SK-N-SH treated with all-trans-retinoic acid at 6 μM for 48 hours (cell line): ENCODE measurements around the gene NID1.

Experiments
- ATAC-seq: fragments of 200-7000 bp; cut with Tn5 transposase; 3 replicates; pipeline ENCODE4 v1.9.1; 2020; ENCODE audit warnings: mild to moderate bottlenecking, moderate library complexity
- ARNTL ChIP-seq: fragments of 450-650 bp; formaldehyde crosslinking; IDR thresholded peaks from 2 replicates; pipeline ENCODE4 v1.5.0; 2020; ENCODE audit warnings: low read depth, mild to moderate bottlenecking, moderate library complexity, borderline replicate concordance
- CSDC2 ChIP-seq: fragments of 250-450 bp; sonication (Bioruptor Pico); IDR thresholded peaks from 2 replicates; pipeline ENCODE4 v1.5.0; 2020; ENCODE audit warnings: mild to moderate bottlenecking, moderate library complexity
- CSRNP3 ChIP-seq: fragments of 250-450 bp; sonication (Bioruptor Pico); IDR thresholded peaks from 2 replicates; pipeline ENCODE4 v1.5.1; 2021; ENCODE audit warnings: mild to moderate bottlenecking, moderate library complexity
- ESRRG ChIP-seq: fragments of 250-450 bp; sonication (Bioruptor Pico); IDR thresholded peaks from 2 replicates; pipeline ENCODE4 v1.6.1; 2021; ENCODE audit warnings: mild to moderate bottlenecking
- ISL1 ChIP-seq: fragments of 250-450 bp; sonication (Bioruptor Pico); IDR thresholded peaks from 2 replicates; pipeline ENCODE4 v2.1.2; 2022; ENCODE audit warnings: mild to moderate bottlenecking, moderate library complexity
- OSR1 ChIP-seq: fragments of 250-450 bp; sonication (Bioruptor Pico); IDR thresholded peaks from 2 replicates; pipeline ENCODE4 v1.8.0; 2022; ENCODE audit warnings: moderate library complexity, mild to moderate bottlenecking, inconsistent platforms
- PATZ1 ChIP-seq: fragments of 250-450 bp; sonication (Bioruptor Pico); IDR thresholded peaks from 2 replicates; pipeline ENCODE4 v1.8.0; 2020; ENCODE audit warnings: mild to moderate bottlenecking, moderate library complexity, borderline replicate concordance
- PPARA ChIP-seq: fragments of 250-450 bp; sonication (Bioruptor Pico); IDR thresholded peaks from 2 replicates; pipeline ENCODE4 v1.5.0; 2020; ENCODE audit warnings: mild to moderate bottlenecking, borderline replicate concordance
- RARB ChIP-seq: fragments of 250-450 bp; sonication (Bioruptor Pico); IDR thresholded peaks from 2 replicates; pipeline ENCODE4 v1.8.0; 2021; ENCODE audit warnings: mild to moderate bottlenecking, moderate library complexity
- SNAI2 ChIP-seq: fragments of 250-450 bp; sonication (Bioruptor Pico); IDR thresholded peaks from 2 replicates; pipeline ENCODE4 v1.5.0; 2020; ENCODE audit warnings: mild to moderate bottlenecking, moderate library complexity
- TCF4 ChIP-seq: fragments of 250-450 bp; sonication (Bioruptor Pico); IDR thresholded peaks from 2 replicates; pipeline ENCODE4 v1.8.0; 2021; ENCODE audit warnings: mild to moderate bottlenecking, moderate library complexity, borderline replicate concordance
- TOX ChIP-seq: fragments of 250-450 bp; sonication (Bioruptor Pico); IDR thresholded peaks from 2 replicates; pipeline ENCODE4 v1.8.0; 2021; ENCODE audit warnings: mild to moderate bottlenecking, moderate library complexity, borderline replicate concordance
- TSHZ2 ChIP-seq: fragments of 250-450 bp; sonication (Bioruptor Pico); IDR thresholded peaks from 2 replicates; pipeline ENCODE4 v1.5.0; 2020; ENCODE audit warnings: mild to moderate bottlenecking, moderate library complexity
- ZC3H10 ChIP-seq: fragments of 250-450 bp; sonication (Bioruptor Pico); IDR thresholded peaks from 2 replicates; pipeline ENCODE4 v1.5.1; 2021; ENCODE audit warnings: mild to moderate bottlenecking, moderate library complexity
- ZFP3 ChIP-seq: fragments of 250-450 bp; sonication (Bioruptor Pico); IDR thresholded peaks from 2 replicates; pipeline ENCODE4 v1.5.0; 2020; ENCODE audit warnings: mild to moderate bottlenecking, moderate library complexity
- ZFP30 ChIP-seq: fragments of 450-650 bp; formaldehyde crosslinking; IDR thresholded peaks from 2 replicates; pipeline ENCODE4 v1.5.0; 2022; ENCODE audit warnings: mild to moderate bottlenecking, moderate library complexity
- ZNF70 ChIP-seq: fragments of 450-650 bp; formaldehyde crosslinking; IDR thresholded peaks from 2 replicates; pipeline ENCODE4 v1.5.0; 2020; ENCODE audit warnings: mild to moderate bottlenecking, moderate library complexity
- ZNF8 ChIP-seq: fragments of 450-650 bp; formaldehyde crosslinking; IDR thresholded peaks from 2 replicates; pipeline ENCODE4 v1.5.0; 2020; ENCODE audit warnings: mild to moderate bottlenecking, moderate library complexity
- TF ChIP-seq, protein P1 (sequence below): fragments of 250-450 bp; sonication (Bioruptor Pico); IDR thresholded peaks from 2 replicates; pipeline ENCODE4 v1.5.1; 2020; ENCODE audit warnings: low read depth, mild to moderate bottlenecking, moderate library complexity

The NID1 gene

GRCh38 chr1:236091933-236092318, 27.0 kb upstream of the NID1 start (continued):
- TF ChIP-seq TOX (CRISPR knock-in tag) = no peak

GRCh38 chr1:236090741-236091147, 25.9 kb upstream of the NID1 start:
- ATAC-seq = no peak; the same call in 2 of the 3 replicates
- TF ChIP-seq TCF4 (CRISPR knock-in tag) (no peak), TOX (CRISPR knock-in tag) (no peak), CSDC2 (CRISPR knock-in tag) (no peak), PATZ1 (CRISPR knock-in tag) (no peak), RARB (no peak), ESRRG (CRISPR knock-in tag) (no peak), ISL1 (no peak), ZC3H10 (no peak)

- TF ChIP-seq, protein P1, sequence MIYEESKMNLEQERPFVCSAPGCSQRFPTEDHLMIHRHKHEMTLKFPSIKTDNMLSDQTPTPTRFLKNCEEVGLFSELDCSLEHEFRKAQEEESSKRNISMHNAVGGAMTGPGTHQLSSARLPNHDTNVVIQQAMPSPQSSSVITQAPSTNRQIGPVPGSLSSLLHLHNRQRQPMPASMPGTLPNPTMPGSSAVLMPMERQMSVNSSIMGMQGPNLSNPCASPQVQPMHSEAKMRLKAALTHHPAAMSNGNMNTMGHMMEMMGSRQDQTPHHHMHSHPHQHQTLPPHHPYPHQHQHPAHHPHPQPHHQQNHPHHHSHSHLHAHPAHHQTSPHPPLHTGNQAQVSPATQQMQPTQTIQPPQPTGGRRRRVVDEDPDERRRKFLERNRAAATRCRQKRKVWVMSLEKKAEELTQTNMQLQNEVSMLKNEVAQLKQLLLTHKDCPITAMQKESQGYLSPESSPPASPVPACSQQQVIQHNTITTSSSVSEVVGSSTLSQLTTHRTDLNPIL (CRISPR knock-in tag) = no peak
- TF ChIP-seq TOX (CRISPR knock-in tag) (no peak), PATZ1 (CRISPR knock-in tag) (no peak), TCF4 (CRISPR knock-in tag) (no peak), TSHZ2 (no peak), ZNF8 (CRISPR knock-in tag) (no peak), ARNTL (CRISPR knock-in tag) (no peak), ESRRG (CRISPR knock-in tag) (no peak), OSR1 (CRISPR knock-in tag) (no peak), CSRNP3 (CRISPR knock-in tag) (no peak), SNAI2 (CRISPR knock-in tag) (no peak), ZC3H10 (no peak), ZNF70 (CRISPR knock-in tag) (no peak), ISL1 (no peak), PPARA (CRISPR knock-in tag) (no peak), ZFP3 (CRISPR knock-in tag) (no peak), CSDC2 (CRISPR knock-in tag) (no peak)
- no peak for ATAC-seq
Measured at GRCh38 chr1:236089046-236089773, 24.3 kb upstream of the NID1 start.

DNA sequence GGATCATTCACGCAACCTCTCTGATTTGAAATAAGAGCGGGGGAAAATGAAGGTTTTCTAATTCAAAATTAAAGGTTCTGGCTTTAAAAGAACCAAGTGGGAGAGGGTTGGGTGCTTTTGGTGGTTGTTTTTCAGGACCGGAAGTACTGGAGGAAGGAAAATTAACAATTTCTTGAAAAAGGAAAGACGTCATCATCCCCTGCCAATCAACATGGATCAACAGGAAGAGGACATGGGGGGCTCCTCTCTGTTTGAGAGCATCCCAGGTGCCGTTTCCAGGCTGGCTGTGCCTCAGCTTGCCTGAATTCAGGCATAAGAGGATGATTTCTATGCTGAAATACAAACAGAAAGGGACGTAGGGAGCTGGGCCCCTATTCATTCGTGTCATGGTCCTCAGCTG, 21.6 kb upstream of the NID1 start:
- no peak for ATAC-seq
- TF ChIP-seq ZNF70 (CRISPR knock-in tag) (no peak), ZFP30 (no peak), SNAI2 (CRISPR knock-in tag) (no peak)
